ENCODE results near the gene TET2.
"Not testable (repeated sequence)": the region's sequence is repeated elsewhere in the genome, so short reads cannot be mapped to it uniquely, and the experiment has no call there.

The TET2 gene

DNA sequence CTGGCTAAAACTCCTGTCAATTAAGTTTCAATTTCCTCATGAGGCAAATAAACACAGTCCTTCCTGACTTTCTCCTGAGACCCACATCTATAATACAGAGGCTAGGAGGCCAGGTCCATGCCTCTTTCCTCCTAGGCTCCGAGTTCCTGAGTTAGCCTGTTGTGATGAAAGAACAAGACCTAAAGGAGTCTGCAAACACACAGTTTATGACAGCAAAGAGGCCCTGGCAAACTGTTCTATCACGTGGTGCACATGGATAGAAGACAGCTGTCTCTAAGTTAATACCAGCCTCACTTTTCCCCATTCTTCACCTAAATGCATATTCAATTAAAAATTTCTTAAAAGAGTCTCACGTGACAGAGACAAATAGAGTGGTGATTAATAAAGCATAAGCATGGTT, 145.2 kb downstream of the TET2 start:
- DNase-seq (ENCODE audit: low read depth): no peak

DNA sequence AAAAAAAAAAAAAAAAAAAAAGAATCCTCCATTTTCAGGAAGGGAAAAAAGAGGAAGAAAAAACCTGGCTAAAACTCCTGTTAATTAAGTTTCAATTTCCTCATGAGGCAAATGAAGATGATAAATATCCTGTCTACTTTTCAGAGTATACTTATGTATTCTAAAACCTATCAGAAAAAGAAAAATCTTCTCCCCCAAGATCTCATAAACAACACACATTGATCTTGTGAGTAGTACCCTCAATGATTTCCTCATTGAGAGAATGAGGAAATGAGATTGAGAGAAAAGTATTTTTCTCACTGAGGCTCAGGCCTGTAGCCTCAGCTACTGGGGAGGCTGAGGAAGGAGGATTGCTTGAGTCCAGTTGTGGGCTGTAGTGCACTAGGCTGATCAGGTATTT, 146.7 kb downstream of the TET2 start:
- no peak for DNase-seq (ENCODE audit: low read depth)

DNA sequence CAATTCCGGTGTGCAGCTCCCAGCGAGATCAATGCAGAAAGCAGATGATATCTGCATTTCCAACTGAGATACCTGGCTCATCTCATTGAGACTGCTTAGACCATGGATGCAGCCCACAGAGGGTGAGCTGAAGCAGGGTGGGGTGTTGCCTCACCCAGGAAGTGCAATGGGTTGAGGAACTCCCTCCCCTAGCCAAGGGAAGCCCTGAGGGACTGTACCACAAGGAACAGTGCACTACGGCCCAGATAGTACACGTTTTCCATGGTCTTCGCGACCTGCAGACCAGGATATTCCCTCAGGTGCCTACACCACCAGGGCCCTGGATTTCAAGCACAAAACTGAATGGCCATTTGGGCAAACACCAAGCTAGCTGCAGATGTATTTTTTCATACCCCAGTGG, 150.0 kb downstream of the TET2 start:
- DNase-seq (ENCODE audit: low read depth): no peak

DNA sequence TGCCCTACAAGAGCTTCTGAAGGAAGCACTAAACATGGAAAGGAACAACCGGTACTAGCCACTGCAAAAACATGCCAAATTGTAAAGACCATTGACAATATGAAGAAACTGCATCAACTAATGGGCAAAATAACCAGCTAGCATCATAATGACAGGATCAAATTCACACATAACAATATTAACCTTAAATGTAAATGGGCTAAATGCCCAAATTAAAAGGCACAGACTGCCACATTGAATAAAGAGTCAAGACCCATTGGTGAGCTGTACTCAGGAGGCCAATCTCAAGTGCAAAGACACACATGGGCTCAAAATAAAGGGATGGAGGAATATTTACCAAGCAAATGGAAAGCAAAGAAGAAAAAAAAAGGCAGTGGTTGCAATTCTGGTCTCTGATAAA, 152.4 kb downstream of the TET2 start:
- DNase-seq (ENCODE audit: low read depth): not testable (repeated sequence)

DNA sequence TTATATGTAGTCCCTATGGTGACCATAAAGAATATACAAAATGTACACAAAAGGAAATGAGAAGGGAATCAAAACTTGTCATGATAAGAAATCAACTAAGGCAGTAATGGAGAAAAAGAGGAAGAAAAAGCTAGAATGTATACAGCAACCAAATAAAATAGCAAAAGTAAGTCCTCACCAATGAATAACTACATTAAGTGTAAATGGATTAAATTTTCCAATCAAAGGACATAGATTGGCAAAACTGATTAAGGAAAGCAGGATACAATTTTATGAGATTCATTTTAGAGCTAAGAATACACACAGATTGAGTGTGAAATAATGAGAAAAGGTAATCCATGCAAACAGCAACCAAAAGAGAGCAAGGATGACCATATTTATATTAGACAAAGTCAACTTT, 157.4 kb downstream of the TET2 start:
- no peak for DNase-seq (ENCODE audit: low read depth)

DNA sequence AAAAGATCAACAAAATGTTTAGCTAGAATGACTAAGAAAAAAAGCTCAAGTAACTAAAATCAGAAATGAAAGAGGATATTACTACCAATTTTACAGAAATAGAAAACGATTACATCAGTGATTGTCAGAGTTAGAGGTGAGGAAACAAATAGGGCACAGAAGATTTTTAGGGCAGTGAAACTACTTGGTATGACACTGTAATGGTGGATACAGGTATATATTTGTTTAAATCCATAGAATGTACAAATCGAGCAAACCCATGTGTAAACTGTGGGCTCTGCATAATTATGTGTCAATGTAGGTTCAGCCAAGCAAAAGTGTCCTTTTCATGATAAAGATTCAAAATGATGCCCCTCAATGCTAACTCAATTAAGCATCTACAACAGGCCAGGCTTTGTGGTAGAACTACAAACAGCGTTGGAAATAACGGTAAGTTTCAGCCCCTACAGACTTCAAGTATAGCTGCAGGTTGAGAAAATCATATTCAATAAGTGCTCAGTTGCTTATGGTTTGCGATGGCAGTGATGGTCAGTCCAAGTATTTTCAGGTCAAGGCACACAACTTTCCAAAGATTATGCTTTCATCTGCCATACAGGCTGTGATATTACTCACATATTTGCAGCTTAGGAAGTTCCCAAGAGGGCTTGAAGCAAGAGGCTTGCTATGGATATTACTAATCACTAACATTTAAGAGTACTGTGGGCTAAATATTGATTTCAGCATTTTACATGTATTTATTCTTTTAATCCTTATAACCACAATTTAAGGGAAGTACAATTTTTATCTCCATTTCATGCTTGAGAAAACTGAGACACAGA, 158.6 kb downstream of the TET2 start:
- no peak for DNase-seq (ENCODE audit: low read depth)

DNA sequence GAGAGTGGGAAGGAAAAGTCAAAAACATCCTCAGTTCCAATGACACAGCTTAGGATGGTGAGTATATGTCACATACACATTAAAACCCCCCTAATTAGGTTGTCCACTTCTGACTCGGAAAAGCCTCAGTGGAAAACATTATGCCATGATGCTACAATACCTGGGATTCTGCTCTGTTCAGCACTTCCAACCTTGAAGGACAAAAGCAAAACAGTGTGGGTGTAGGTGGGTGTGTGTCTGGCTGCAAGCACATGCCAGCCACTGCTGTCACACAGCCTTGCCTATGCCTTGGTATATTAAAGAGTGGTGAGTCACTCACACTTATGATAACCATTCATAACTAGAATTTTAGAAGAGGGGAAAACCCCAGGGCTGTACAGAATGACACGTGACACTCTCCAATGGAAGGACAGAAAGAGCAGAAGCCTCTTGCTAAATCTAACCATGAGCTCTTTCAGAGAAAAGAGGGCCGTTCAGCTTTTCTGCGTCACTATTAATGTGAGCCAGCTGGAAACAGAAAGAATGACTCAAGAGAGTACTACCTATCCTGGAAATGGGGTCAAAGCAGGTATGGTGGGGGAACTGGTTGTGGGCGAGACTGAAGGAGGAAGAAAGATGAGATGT, 159.6 kb downstream of the TET2 start:
- no peak for DNase-seq (ENCODE audit: low read depth)

DNA sequence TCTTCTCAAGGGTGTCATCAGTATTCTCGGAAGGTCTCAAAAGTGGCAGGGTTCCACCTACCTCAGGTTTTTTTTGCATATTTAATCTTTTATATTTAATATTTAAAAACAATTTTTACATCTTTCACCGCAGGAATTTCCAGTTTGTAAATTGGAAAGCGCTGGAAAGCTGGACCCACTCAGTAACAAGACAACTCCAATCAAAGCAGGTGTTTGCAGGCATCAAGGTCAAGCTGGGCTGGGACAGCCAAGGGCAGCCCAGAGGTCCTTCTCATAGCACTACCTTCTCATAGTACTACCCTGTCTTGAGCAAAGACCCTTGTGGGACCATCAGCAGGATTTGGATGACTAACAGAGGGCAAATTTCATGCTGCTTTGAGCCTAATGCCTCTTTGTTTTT, 160.1 kb downstream of the TET2 start:
- no peak for DNase-seq (ENCODE audit: low read depth)

DNA sequence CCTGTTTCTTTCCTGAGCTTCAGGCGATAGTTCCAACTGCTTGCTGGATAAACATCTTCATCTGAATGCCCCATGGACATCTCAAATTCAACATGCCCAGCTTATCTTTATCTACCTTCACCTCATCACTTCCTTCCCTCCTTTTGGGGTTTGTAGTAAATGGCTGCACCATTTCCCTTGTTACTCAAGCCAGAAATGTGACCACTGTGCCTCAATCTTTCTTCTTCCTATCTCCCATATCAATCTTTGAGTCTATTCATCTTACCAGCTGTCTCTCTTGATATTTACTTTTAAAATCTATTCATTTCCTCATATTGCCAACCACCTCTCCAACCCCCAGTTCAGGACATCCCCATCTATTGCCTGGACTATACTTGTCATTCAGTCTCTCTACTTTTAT, 171.8 kb downstream of the TET2 start:
- DNase-seq (ENCODE audit: low read depth): no peak

DNA sequence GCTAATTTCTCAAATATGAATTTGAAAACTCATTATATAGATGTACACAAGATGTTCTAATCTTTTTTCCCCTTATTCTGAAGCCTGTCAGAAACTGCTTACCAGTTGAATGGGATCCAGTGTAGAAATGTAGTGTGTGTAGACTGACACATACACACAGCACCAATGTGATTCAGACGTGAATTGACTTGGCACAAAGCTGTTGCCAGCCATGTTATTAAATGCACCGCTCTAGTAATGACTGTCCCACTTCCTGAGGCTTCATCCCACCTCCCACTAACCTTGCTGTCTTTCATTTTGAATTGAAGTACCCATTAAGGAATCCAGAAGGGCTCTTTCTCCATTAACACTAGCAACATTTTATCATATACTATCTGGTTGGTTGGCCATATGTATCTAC, 180.5 kb downstream of the TET2 start:
- DNase-seq (ENCODE audit: low read depth): no peak

DNA sequence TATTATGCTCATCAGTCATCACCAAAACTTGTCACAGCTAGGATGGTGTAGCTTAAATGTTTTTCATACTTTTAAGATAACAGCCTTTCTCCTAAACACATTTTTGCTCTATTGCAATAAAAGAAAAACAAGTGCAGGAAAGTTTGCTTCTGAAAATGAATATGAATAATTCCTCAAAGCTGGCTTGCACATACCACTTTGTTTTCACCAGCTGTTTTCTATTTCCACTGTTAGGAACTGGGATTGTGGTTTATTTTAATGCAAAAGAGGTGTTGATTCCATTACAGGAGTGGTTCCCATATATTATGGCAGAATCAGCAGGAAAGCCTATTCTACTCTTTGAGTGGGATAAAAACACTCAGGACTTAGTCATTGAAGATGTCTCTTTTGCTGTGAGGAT, 181.3 kb downstream of the TET2 start:
- DNase-seq (ENCODE audit: low read depth): no peak

DNA sequence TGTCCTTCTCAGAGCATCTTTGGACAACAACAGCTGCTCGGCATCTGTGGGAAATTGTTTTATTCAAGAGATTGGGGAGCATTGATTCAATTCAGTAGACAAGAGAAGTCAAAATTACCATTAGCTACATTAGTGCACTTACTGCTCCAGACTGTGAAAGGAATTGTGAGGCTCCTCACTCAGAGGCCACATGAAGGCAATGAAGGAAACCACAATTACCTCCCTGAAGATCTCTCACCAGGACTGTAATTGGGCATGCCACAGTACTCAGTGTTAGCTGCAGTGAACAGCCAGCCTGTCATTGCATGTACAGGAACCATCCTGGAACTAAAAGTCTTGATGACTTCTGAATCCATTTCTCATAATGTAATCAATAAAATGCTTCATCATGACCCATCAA, 182.4 kb downstream of the TET2 start:
- DNase-seq (ENCODE audit: low read depth): no peak
